ENCODE measurements around the gene QSOX2.

- no peak for TF ChIP-seq POLR2AphosphoS5 (IDR thresholded peaks at IDR 0.05; ENCODE audit: low read depth, low read length)
- no peak for TF ChIP-seq POLR2A (IDR thresholded peaks at IDR 0.05; ENCODE audit: low read depth, low read length)
Observed at GRCh38 chr9:136277746-136278145, 32.1 kb upstream of the QSOX2 start.
